Stomach (tissue), 9 donors: ENCODE data around the gene MTMR12. TPM values are rescaled to one million over a fixed set of nuclear protein-coding genes. Genes with fewer than 3 reads are reported as not detected.
"Not testable (repeated sequence)": the region's sequence is repeated elsewhere in the genome, so short reads cannot be mapped to it uniquely, and the experiment has no call there.

Source experiments
- DNase-seq, 2 donors: peaks; one replicate each; pipeline versions ENCODE4 v3.0.0 to v3.0.0-alpha.2; 2013 to 2019
- H3K27ac ChIP-seq, 5 donors: fragments of 200-600 bp in 4 of 5; sonication (generic) in 4 of 5; one replicate each; pipeline ENCODE4 v1.5.1; 2013 to 2019; ENCODE audit warnings: mild to moderate bottlenecking in 1 of 5, moderate library complexity in 1 of 5
- H3K27me3 ChIP-seq, 3 donors: fragments of 200-600 bp; sonication (generic); one replicate each; pipeline ENCODE4 v1.5.1; 2017 to 2019; ENCODE audit warnings: mixed run types in 1 of 3
- H3K36me3 ChIP-seq, 4 donors: fragments of 200-600 bp; sonication (generic); 1 replicate in 3 of 4; 2 replicates in 1 of 4; pipeline ENCODE4 v1.5.1; 2016 to 2019
- H3K4me1 ChIP-seq, 4 donors: fragments of 200-600 bp; sonication (generic); one replicate each; pipeline ENCODE4 v1.5.1; 2016 to 2019
- H3K4me3 ChIP-seq, 4 donors: fragments of 200-600 bp; sonication (generic) in 3 of 4; one replicate each; pipeline ENCODE4 v1.5.1; 2016 to 2019; ENCODE audit warnings: mild to moderate bottlenecking in 1 of 4
- H3K9me3 ChIP-seq, 4 donors: fragments of 200-600 bp; sonication (generic); one replicate each; pipeline ENCODE4 v1.5.1; 2016 to 2019
- CTCF ChIP-seq, 7 experiments: fragments of 450-650 bp in 4 of 7; fragments of 200-600 bp in 3 of 7; sonication (generic) in 3 of 7; IDR thresholded peaks; one replicate each; pipeline ENCODE4 v1.5.1; 2016 to 2019; ENCODE audit warnings: antibody characterized with exemption in 7 of 7, control low read depth in 2 of 7, mild to moderate bottlenecking in 1 of 7
- EP300 ChIP-seq: sonication (generic); formaldehyde crosslinking; IDR thresholded peaks from one replicate; pipeline ENCODE4 v1.6.1; 2017; ENCODE audit warnings: antibody characterized with exemption
- POLR2A ChIP-seq, 4 donors: fragments of 450-650 bp; IDR thresholded peaks; one replicate each; pipeline ENCODE4 v1.6.1; 2016; ENCODE audit warnings: antibody characterized with exemption in 4 of 4, control low read depth in 2 of 4, mild to moderate bottlenecking in 1 of 4, moderate library complexity in 1 of 4
- POLR2AphosphoS5 ChIP-seq, 3 donors: sonication (generic); formaldehyde crosslinking; IDR thresholded peaks; one replicate each; pipeline ENCODE4 v1.6.1; 2016; ENCODE audit warnings: antibody characterized with exemption in 3 of 3
- WGBS, 5 donors: extraction: QIAGEN DNeasy Blood & Tissue Kit in 3 of 5; methylation state at CpG; one replicate each; pipeline versions ENCODE4 v1.1.5 to v1.1.7; 2013 to 2018; 5-methylcytosine and 5-hydroxymethylcytosine counted together
- intact Hi-C: fragments of 100-400 bp; cut with DNase I; formaldehyde crosslinking; loops from one replicate; pipeline ENCODE4 v1.15.1; 2023; ENCODE audit warnings: low total_unique reads
- polyA plus RNA-seq, 3 donors: library from polyadenylated mRNA; stranded (reverse); fragments of 200-250 nt; gene quantifications; one replicate each; pipeline ENCODE4 v1.2.3, GENCODE V29; 2013
- total RNA-seq, 5 donors: library from RNA; depleted of rRNA; stranded (reverse); fragments of >200 nt; gene quantifications; one replicate each; pipeline versions ENCODE4 v1.1.0 to v1.2.3, GENCODE V29; 2014 to 2016
- donor health status: healthy with polysubstance abuse.
- donor health status: Bipolar disorder and iron deficiency.
- donor health status: healthy.

MTMR12 gene
- total and polyA plus RNA-seq, 8 donors, result 7.2 to 51.9 (median 38.8) TPM

- WGBS, 5 donors, result 94 to 98% (median 97%) methylated on average over 11 to 12 of the region's 12 CpGs
- Histone ChIP-seq H3K4me3 (no peak overlapping the region), H3K9me3 (peaks cover 0 to 9% (median 7%) of the 10 kb centered on the region in 4 donors), H3K4me1 (peaks cover 0 to 4% (median 0%) of the 10 kb centered on the region in 4 donors), H3K36me3 (no peaks in the 10 kb centered on the region), H3K27ac (no peak overlapping the region), H3K27me3 (no peaks in the 10 kb centered on the region)
- no peak for TF ChIP-seq POLR2A (IDR thresholded peaks at IDR 0.05)
- TF ChIP-seq CTCF (IDR thresholded peaks at IDR 0.05), result no peak
- no peak for TF ChIP-seq EP300
- TF ChIP-seq POLR2AphosphoS5 (IDR thresholded peaks at IDR 0.05), result no peak
- no peak for DNase-seq
- intact Hi-C loops, result loop anchor here (10.0 kb wide), 1 partner anchor 88 kb away; no protein-coding TSS in a partner anchor
These were observed 10.1 kb upstream of the MTMR12 start for GRCh38 chr5:32322882-32323281.

GRCh38 chr5:32321787-32322186 is 9.0 kb upstream of the MTMR12 start:
- 89 to 94% (median 94%) methylated on average over 2 of the region's 2 CpGs for WGBS, 5 donors
- H3K36me3 ChIP-seq, H3K9me3 ChIP-seq, DNase-seq, H3K4me3 ChIP-seq, H3K4me1 ChIP-seq, H3K27me3 ChIP-seq, H3K27ac ChIP-seq: not testable (repeated sequence)
- intact Hi-C loops, result loop anchor here (10.0 kb wide), 1 partner anchor 87 kb away; no protein-coding TSS in a partner anchor

- no peak overlapping the region for H3K27ac ChIP-seq
- H3K4me3 ChIP-seq, result no peak overlapping the region
- H3K27me3 ChIP-seq, result no peaks in the 10 kb centered on the region
- DNase-seq, result no peak
- H3K9me3 ChIP-seq, result peaks cover 0 to 9% (median 7%) of the 10 kb centered on the region in 4 donors
- H3K4me1 ChIP-seq, result peaks cover 0 to 4% (median 1%) of the 10 kb centered on the region in 4 donors
- TF ChIP-seq POLR2A (IDR thresholded peaks at IDR 0.05), result no peak
- TF ChIP-seq CTCF (IDR thresholded peaks at IDR 0.05), result no peak
- no peak for TF ChIP-seq EP300
- no peak for TF ChIP-seq POLR2AphosphoS5 (IDR thresholded peaks at IDR 0.05)
- no peaks in the 10 kb centered on the region for H3K36me3 ChIP-seq
- 85 to 96% (median 90%) methylated on average over 8 to 10 of the region's 10 CpGs for WGBS, 5 donors
- intact Hi-C loops, result loop anchor here (10.0 kb wide), 1 partner anchor 86 kb away; no protein-coding TSS in a partner anchor
These were observed 7.8 kb upstream of the MTMR12 start for GRCh38 chr5:32320576-32320975.

DNA sequence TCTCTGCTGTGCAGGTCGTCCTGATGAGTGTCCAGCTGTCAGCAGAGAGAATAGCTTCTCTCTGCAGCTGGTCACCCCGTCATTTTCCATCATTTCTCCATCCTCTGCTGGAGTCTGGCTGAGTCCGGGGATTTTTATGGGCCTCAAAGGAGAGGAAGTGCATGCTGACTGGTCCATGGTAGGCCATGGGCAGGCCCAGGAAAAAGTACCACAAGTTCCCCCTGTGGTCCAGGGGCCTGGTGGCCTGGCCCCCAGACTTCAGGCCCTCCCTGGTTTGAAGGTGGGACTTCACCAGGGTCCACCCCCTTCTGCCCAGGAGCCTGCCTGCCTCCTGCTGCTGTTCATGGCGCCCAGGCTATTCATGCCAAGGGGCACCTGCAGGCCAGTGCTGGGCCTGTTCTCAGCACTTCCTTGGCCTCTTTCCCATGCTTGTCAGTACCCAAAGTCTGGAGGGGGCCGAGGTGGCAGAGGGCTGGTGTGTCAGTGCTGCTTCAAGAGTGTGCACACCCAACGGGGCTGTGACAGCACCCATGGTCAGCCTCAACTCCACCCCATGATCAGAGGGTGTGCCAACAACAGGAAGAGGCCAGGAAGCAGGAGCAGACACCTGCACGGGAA is 7.3 kb upstream of the MTMR12 start:
- peaks cover 0 to 9% (median 7%) of the 10 kb centered on the region in 4 donors for H3K9me3 ChIP-seq
- H3K4me1 ChIP-seq, result peaks cover 0 to 7% (median 2%) of the 10 kb centered on the region in 4 donors
- intact Hi-C loops, result loop anchor here (10.0 kb wide), 1 partner anchor 85 kb away; no protein-coding TSS in a partner anchor
- H3K27me3 ChIP-seq, result no peaks in the 10 kb centered on the region
- H3K4me3 ChIP-seq, result no peak overlapping the region
- H3K27ac ChIP-seq, result no peak overlapping the region
- no peak for TF ChIP-seq POLR2A (IDR thresholded peaks at IDR 0.05)
- no peak for TF ChIP-seq EP300
- TF ChIP-seq POLR2AphosphoS5 (IDR thresholded peaks at IDR 0.05), result no peak
- no peak for TF ChIP-seq CTCF (IDR thresholded peaks at IDR 0.05)
- H3K36me3 ChIP-seq, result no peaks in the 10 kb centered on the region
- no peak for DNase-seq
- 59 to 78% (median 71%) methylated on average over 7 of the region's 7 CpGs for WGBS, 5 donors

DNA sequence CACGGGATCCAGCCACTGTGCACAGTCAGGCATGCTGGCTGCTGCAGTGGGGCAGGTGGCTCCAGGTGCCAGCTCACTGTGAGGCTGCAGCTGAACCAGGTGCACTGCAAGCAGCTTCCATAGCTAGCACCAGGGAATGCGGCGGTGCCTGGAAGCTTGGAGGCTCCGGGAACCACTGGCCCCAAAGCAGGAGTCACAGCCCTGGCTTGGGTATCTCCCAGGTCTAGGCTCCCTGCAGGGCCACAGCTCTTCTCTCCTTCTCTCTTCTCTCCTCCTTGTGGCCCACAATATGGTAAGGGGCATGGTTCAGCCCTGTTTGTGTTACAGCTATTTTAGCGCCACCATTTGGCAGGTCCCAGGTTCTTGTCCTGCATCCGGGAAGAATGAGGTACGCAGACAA is 6.7 kb upstream of the MTMR12 start:
- 68 to 85% (median 70%) methylated on average over 4 to 7 of the region's 7 CpGs for WGBS, 5 donors
- TF ChIP-seq CTCF (IDR thresholded peaks at IDR 0.05) (no peak), POLR2AphosphoS5 (IDR thresholded peaks at IDR 0.05) (no peak)
- Histone ChIP-seq H3K27ac (peak overlapping the region in 2 of 5 donors; percentile 7 to 10), H3K36me3 (no peaks in the 10 kb centered on the region), H3K4me1 (peaks cover 0 to 7% (median 5%) of the 10 kb centered on the region in 4 donors), H3K4me3 (no peak overlapping the region), H3K9me3 (peaks cover 0 to 9% (median 7%) of the 10 kb centered on the region in 4 donors), H3K27me3 (no peaks in the 10 kb centered on the region)
- DNase-seq, result no peak
- intact Hi-C loops, result no loop called here
